ENCODE measurements around the gene E4F1. TPM values are rescaled to one million over a fixed set of nuclear protein-coding genes. Genes with fewer than 3 reads are reported as not detected.

E4F1 gene
- total and polyA plus RNA-seq, 2 donors (not counting 3 experiments of a cell fraction or from before 2014, with no cell fraction given) = 28.6 to 32.7 TPM

- Histone ChIP-seq H4K20me1 (replicated peaks; ENCODE audit: control insufficient read depth, extremely low read depth, insufficient read depth, low read length) (no peaks in the 10 kb centered on the region), H3K27me3 (ENCODE audit: control insufficient read depth in 2 of 2, insufficient read depth in 2 of 2, low read length in 2 of 2) (peaks cover 5 to 18% of the 10 kb centered on the region in 2 experiments), H3K9me3 (replicated peaks; ENCODE audit: control insufficient read depth, insufficient read depth, low read length) (no peaks in the 10 kb centered on the region), H3K27ac (ENCODE audit: insufficient read depth, low read depth, low read length) (no peak within 1 kb of the TSS), H2AFZ (ENCODE audit: low read depth, low read length) (no peak within 1 kb of the TSS), H3K4me1 (ENCODE audit: control insufficient read depth, extremely low read depth, insufficient read depth, low read length) (peaks cover 10% of the 10 kb centered on the region), H3K9ac (replicated peaks; ENCODE audit: extremely low read depth, insufficient read depth, low read length) (no peak within 1 kb of the TSS), H3K79me2 (ENCODE audit: control insufficient read depth, insufficient read depth, low read length) (no peaks in the 10 kb centered on the region), H3K9me1 (replicated peaks; ENCODE audit: control insufficient read depth, extremely low read depth, insufficient read depth, low read length) (no peaks in the 10 kb centered on the region), H3K4me3 (replicated peaks in 1 of 3; ENCODE audit: insufficient read depth in 1 of 3, low read depth in 1 of 3, low read length in 3 of 3) (peak within 1 kb of the TSS in 1 of 3 experiments; percentile 14), H3K4me2 (ENCODE audit: insufficient read depth, low read length) (peak within 1 kb of the TSS; percentile 22), H3K36me3 (ENCODE audit: control insufficient read depth in 2 of 2, extremely low read depth in 1 of 2, insufficient read depth in 2 of 2, low read length in 2 of 2) (peaks cover 8 to 34% of the 10 kb centered on the region in 2 experiments)
- dilution Hi-C loops (cut with MboI; ENCODE audit: extremely low pct_ligation_motif_present, low sequenced_read_pairs) (no loop called here), intact Hi-C loops (cut with micrococcal nuclease) (no loop called here)
- peak; percentile 25 for DNase-seq (ENCODE audit: low read depth, low spot score)
- CTCF ChIA-PET = interaction anchor here (0.9 to 2.4 kb wide), 2 partner anchors 15 to 265 kb away, joined by 3 to 11 read pairs; partner anchors contain the start of gene ECI1
- TF ChIP-seq FOS (IDR thresholded peaks at IDR 0.05; ENCODE audit: borderline replicate concordance, insufficient read depth, low read length) = no peak
- BruUV-seq (replicated peaks) = no TSS peak
- no peak for FAIRE-seq
- POLR2A ChIA-PET = no interaction called here
Measured at GRCh38 chr16:2236337-2237101, 13.1 kb downstream of the E4F1 start, which contains the start of gene DNASE1L2. Gene DNASE1L2, plus strand, starts transcription at chr16:2236444. Its CDS starts 373 bp downstream, at chr16:2236817.

GRCh38 chr16:2237102-2237482 is 13.7 kb downstream of the E4F1 start:
- no TSS peak for BruUV-seq (replicated peaks)
- peaks cover 5 to 28% of the 10 kb centered on the region in 2 experiments for H3K36me3 ChIP-seq (ENCODE audit: control insufficient read depth in 2 of 2, extremely low read depth in 1 of 2, insufficient read depth in 2 of 2, low read length in 2 of 2)
- TF ChIP-seq GATA2 (IDR thresholded peaks at IDR 0.05; ENCODE audit: insufficient read depth, insufficient read length, low read depth, low read length) = no peak
- peak; percentile 84 for TF ChIP-seq EZH2 (IDR thresholded peaks at IDR 0.05; ENCODE audit: borderline replicate concordance, low read depth, low read length, severe bottlenecking)
- H3K9me1 ChIP-seq (replicated peaks; ENCODE audit: control insufficient read depth, extremely low read depth, insufficient read depth, low read length) = no peaks in the 10 kb centered on the region
- peaks cover 5 to 18% of the 10 kb centered on the region in 2 experiments for H3K27me3 ChIP-seq (ENCODE audit: control insufficient read depth in 2 of 2, insufficient read depth in 2 of 2, low read length in 2 of 2)
- H3K79me2 ChIP-seq (ENCODE audit: control insufficient read depth, insufficient read depth, low read length) = no peaks in the 10 kb centered on the region
- ChIA-PET CTCF (interaction anchor here (0.9 to 2.4 kb wide), 2 partner anchors 15 to 265 kb away, joined by 3 to 11 read pairs; partner anchors contain the start of gene ECI1), POLR2A (no interaction called here)
- H3K9ac ChIP-seq (replicated peaks; ENCODE audit: extremely low read depth, insufficient read depth, low read length) = no peak overlapping the region
- dilution Hi-C loops (cut with MboI; ENCODE audit: extremely low pct_ligation_motif_present, low sequenced_read_pairs) (no loop called here), intact Hi-C loops (cut with micrococcal nuclease) (no loop called here)
- H3K4me2 ChIP-seq (ENCODE audit: insufficient read depth, low read length) = no peak overlapping the region
- DNase-seq (ENCODE audit: low read depth, low spot score) (no peak), FAIRE-seq (no peak)
- H3K4me1 ChIP-seq (ENCODE audit: control insufficient read depth, extremely low read depth, insufficient read depth, low read length) = peaks cover 10% of the 10 kb centered on the region
- H2AFZ ChIP-seq (ENCODE audit: low read depth, low read length) = no peak overlapping the region
- H3K4me3 ChIP-seq (replicated peaks in 1 of 3; ENCODE audit: insufficient read depth in 1 of 3, low read depth in 1 of 3, low read length in 3 of 3) = peak overlapping the region in 1 of 3 experiments; percentile 6
- no peaks in the 10 kb centered on the region for H3K9me3 ChIP-seq (replicated peaks; ENCODE audit: control insufficient read depth, insufficient read depth, low read length)
- H4K20me1 ChIP-seq (replicated peaks; ENCODE audit: control insufficient read depth, extremely low read depth, insufficient read depth, low read length) = no peaks in the 10 kb centered on the region
- H3K27ac ChIP-seq (ENCODE audit: insufficient read depth, low read depth, low read length) = no peak overlapping the region

Data from endothelial cell of umbilical vein (primary cell).